Subcutaneous adipose tissue (tissue), 4 donors: ENCODE data around the gene XYLT1. TPM values are rescaled to one million over a fixed set of nuclear protein-coding genes. Genes with fewer than 3 reads are reported as not detected.

ENCODE experiments used
- CTCF ChIP-seq: fragments of 450-650 bp; IDR thresholded peaks from one replicate; pipeline ENCODE4 v1.5.1; 2016; ENCODE audit warnings: low read depth, mild to moderate bottlenecking, control low read depth, antibody characterized with exemption, moderate library complexity
- total RNA-seq, 4 donors: library from RNA; depleted of rRNA; stranded (reverse); fragments of >200 nt; gene quantifications; one replicate each; pipeline ENCODE4 v1.1.0, GENCODE V29; 2016

XYLT1 gene
- total RNA-seq, 4 donors from 2014 or later: 21.7 to 27.5 (median 26.1) TPM

- no peak for TF ChIP-seq CTCF
Observed at GRCh38 chr16:17452922-17453321, 17.8 kb downstream of the XYLT1 start.

- TF ChIP-seq CTCF: no peak
Observed at GRCh38 chr16:17451843-17452242, 18.9 kb downstream of the XYLT1 start.

- no peak for TF ChIP-seq CTCF
Observed at GRCh38 chr16:17450291-17450690, 20.5 kb downstream of the XYLT1 start.

- no peak for TF ChIP-seq CTCF
Observed at GRCh38 chr16:17448640-17449638, 21.8 kb downstream of the XYLT1 start.

- no peak for TF ChIP-seq CTCF
Observed at GRCh38 chr16:17447101-17447569, 23.6 kb downstream of the XYLT1 start.

GRCh38 chr16:17446661-17447060 is 24.1 kb downstream of the XYLT1 start:
- TF ChIP-seq CTCF: no peak

- TF ChIP-seq CTCF: no peak
Observed at GRCh38 chr16:17445421-17445820, 25.3 kb downstream of the XYLT1 start.
